ENCODE results near the gene FGFBP2.

DNA sequence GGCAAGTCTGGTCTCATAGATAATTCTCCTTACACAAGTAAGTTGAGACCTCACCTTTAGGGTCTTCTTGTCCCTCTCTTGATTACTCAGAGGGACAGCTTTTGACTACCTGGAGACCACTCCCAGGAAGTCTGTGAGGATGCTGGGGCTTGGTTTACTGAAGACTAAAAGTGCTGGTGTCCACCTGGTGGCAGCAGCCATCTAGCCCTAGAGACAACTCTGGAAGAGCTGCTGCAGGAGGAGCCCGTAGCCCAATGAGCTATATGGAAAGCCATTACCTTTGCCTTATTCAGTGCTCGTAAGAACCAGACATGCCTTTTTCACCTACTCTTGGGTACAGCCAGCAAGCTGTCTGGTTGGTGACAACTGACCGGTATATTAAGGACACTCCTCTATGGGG, 7.3 kb downstream of the FGFBP2 start:
- TF ChIP-seq GATA2 (IDR thresholded peaks at IDR 0.05; ENCODE audit: low read depth, low read length) (no peak), GATA3 (IDR thresholded peaks at IDR 0.05; ENCODE audit: low read depth, low read length) (no peak)
